Astrocyte of the spinal cord (primary cell): ENCODE results near the gene CCZ1.
"Not testable (repeated sequence)": the region's sequence is repeated elsewhere in the genome, so short reads cannot be mapped to it uniquely, and the experiment has no call there.

Experiments
- DNase-seq: peaks from one replicate; pipeline ENCODE4 v3.0.0; 2011; ENCODE audit warnings: low read depth, low spot score
- H3K4me3 ChIP-seq: 2 replicates; pipeline ENCODE4 v1.5.1; 2011; ENCODE audit warnings: low read depth, mild to moderate bottlenecking, low read length, moderate library complexity
- in situ Hi-C: cut with HindIII; loops from 2 replicates; pipeline ENCODE4 v1.10.0; 2017; ENCODE audit warnings: low sequenced_read_pairs
- TF ChIP-seq, protein P1 (sequence below): IDR thresholded peaks from 2 replicates; pipeline ENCODE4 v1.5.1; 2012; ENCODE audit warnings: low read depth, mild to moderate bottlenecking, low read length, inconsistent platforms

CCZ1 gene

DNA sequence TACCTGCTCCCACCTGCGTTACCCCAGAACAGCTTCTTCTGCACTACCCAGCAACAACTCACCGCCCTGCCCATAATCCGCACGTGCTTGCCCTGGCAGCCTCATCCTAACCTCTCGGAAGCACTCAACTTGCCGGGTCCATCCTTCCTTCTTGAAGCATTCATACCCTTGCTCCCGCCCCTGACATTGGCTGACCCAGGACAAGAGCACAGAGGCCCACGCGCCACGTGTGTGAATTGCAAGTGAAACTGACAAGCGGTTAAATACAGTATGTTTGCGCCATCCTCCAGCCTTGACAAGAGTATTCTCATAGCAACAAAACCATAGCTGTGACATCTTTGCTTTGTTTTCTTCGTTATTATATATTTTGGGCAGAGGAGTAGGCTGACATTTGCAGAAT is 28.8 kb upstream of the CCZ1 start:
- TF ChIP-seq, protein P1, sequence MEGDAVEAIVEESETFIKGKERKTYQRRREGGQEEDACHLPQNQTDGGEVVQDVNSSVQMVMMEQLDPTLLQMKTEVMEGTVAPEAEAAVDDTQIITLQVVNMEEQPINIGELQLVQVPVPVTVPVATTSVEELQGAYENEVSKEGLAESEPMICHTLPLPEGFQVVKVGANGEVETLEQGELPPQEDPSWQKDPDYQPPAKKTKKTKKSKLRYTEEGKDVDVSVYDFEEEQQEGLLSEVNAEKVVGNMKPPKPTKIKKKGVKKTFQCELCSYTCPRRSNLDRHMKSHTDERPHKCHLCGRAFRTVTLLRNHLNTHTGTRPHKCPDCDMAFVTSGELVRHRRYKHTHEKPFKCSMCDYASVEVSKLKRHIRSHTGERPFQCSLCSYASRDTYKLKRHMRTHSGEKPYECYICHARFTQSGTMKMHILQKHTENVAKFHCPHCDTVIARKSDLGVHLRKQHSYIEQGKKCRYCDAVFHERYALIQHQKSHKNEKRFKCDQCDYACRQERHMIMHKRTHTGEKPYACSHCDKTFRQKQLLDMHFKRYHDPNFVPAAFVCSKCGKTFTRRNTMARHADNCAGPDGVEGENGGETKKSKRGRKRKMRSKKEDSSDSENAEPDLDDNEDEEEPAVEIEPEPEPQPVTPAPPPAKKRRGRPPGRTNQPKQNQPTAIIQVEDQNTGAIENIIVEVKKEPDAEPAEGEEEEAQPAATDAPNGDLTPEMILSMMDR, result no peak
- in situ Hi-C loops, result no loop called here
- no peak for DNase-seq
- no peak overlapping the region for H3K4me3 ChIP-seq

DNA sequence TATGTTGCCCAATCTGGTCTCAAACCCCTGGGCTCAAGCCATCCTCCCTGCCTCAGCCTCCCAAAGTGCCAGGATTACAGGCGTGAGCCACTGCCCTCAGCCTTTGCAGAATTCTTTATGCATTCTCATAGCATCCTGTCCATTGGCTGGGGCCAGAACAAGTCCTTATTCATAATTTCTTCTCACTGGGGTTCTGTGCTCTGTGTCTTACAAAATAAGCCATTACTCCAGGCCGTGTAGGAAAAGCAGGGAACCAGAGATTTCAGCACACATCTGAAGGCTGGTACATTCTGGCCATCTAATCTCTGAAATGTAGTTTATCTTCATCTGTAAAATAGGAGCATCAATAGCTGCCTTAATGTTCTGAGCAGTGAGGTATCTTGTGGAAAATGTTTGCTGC is 28.2 kb upstream of the CCZ1 start:
- in situ Hi-C loops, result no loop called here
- no peak for DNase-seq
- TF ChIP-seq, protein P1, result no peak
- no peak overlapping the region for H3K4me3 ChIP-seq

DNA sequence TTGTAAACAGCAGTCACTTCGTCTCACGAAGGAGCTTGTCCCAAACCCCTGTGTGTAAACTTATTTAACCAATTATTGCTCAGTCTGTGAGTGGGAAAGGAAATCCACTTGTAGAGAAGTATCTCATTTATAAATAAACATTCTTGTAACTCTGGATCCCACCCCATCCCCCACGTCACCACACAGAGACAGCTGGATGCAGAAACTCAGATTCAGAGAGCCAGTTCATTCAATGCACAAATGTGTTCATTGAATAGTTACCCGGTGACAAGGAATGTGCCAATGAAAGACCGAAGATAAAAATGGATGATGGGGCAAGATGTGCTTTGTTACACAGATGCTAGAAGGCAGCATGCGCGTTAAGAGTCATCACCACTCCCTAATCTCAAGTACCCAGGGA is 26.2 kb upstream of the CCZ1 start:
- TF ChIP-seq, protein P1, result no peak
- DNase-seq, result no peak
- no peak overlapping the region for H3K4me3 ChIP-seq
- in situ Hi-C loops, result no loop called here

DNA sequence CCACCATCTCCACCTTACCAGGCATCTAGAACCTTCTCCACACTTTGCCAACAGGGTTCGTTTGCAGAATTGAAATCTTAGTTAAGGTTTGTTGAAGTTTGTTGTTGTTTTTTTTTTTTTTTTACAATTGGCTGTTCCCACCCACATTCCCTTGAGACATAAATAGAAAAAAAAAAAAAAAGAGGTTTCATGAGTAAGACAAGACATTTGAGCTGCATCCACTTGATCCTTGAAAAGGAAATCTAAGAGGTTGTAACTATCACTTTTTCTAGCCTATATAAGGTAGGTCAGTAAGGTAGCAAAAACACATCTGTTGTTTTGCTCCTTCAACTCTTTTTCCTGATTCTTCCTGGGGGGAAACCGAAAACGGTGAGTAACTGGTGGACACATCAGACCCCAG is 18.9 kb upstream of the CCZ1 start:
- DNase-seq, in situ Hi-C loops, H3K4me3 ChIP-seq: not testable (repeated sequence)

DNA sequence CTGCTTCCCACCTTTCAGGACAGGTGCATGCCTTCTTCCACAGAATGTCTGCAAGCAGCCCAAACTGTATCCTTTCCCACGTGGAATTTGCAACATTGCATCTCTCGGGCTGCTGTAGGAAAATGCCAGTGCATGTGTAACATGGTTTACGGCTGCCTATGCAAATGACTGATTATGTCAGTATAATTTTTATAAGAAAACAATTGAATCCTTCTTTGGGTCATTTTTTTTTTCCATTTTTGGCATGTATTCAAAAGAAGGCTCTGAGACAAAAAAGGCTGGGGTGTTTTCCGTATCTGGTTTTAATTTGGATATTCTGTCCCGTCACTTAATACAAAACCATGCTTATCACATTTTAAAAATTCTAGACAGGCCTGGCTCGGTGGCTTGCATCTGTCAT is 18.4 kb upstream of the CCZ1 start:
- H3K4me3 ChIP-seq, in situ Hi-C loops: not testable (repeated sequence)

DNA sequence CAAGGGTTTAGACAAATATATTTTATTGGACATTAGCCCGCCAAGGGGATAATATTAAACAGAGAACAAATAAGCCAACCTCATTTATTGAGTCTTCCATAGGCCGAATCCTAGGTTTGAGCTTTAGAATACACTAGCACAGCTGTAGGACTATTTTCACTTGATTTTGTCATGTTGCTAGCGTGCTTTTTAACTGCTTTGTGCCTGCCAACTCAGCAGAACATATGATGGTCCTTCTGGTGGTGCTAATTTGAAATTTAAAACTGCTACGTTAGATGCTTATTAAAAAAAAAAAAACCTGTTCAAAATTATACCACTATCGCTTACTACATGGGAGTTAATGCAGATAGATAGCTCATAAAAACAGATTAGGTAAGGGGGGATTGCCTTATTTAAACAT is 14.1 kb upstream of the CCZ1 start:
- DNase-seq, in situ Hi-C loops, H3K4me3 ChIP-seq: not testable (repeated sequence)

More for the DNA sequence above, 18.4 kb upstream of the CCZ1 start:
- not testable (repeated sequence) for DNase-seq

DNA sequence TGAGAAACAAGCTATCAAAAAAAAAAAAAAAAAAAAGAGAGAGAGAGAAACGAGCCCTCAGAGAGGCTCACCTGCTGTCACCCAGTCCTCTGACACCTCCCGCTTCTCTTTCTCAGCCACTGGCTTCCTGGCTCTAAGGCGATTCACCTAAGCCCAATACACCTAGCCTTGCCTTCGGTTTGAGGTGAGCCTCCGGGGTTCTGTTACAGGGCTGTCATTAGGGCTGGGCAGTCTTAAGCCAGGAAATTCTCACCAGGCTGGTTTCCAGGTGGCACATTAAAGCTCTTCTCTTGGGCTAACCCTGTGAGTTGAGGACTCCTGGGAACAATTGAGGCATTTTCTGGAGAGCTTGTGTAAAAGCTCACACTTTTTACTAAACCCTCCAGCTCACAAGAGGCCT is 10.5 kb upstream of the CCZ1 start:
- DNase-seq, in situ Hi-C loops, H3K4me3 ChIP-seq: not testable (repeated sequence)

DNA sequence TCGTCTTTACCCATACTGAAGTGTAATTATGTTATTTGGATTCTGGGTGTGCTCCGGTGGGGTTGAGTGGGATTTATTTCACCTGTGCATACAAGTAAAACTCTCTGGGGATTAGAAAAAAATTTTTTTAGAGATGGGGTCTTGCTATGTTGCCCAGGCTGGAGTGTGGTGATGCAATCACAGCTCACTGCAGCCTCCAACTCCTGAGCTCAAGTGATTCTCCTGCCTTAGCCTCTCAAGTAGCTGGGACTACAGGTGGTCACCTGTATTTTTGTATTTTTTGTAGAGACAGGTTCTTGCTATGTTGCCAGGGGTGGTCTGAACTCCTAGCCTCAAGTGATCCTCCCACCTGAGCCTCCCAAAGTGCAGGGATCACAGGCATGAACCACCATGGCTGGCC is 8.3 kb upstream of the CCZ1 start:
- in situ Hi-C loops, DNase-seq, H3K4me3 ChIP-seq: not testable (repeated sequence)

DNA sequence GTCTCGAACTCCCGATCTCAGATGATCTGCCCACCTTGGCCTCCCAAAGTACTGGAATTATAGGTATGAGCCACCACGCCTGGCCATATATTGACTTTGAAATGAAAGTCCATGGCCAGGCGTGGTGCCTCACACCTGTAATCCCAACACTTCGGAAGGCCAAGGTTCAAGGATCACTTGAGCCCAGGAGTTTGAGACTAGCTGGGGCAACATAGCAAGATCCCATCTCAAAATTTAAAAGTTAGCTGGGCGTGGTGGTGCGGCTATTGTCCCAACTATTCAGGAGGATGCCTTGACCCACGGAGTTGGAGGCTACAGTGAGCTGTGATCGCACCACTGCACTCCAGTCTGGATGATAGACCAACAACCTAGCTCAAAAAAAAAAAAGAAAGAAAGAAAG is 6.0 kb upstream of the CCZ1 start:
- TF ChIP-seq, protein P1, result no peak
- in situ Hi-C loops, result no loop called here
- H3K4me3 ChIP-seq, result no peak overlapping the region
- DNase-seq, result no peak

DNA sequence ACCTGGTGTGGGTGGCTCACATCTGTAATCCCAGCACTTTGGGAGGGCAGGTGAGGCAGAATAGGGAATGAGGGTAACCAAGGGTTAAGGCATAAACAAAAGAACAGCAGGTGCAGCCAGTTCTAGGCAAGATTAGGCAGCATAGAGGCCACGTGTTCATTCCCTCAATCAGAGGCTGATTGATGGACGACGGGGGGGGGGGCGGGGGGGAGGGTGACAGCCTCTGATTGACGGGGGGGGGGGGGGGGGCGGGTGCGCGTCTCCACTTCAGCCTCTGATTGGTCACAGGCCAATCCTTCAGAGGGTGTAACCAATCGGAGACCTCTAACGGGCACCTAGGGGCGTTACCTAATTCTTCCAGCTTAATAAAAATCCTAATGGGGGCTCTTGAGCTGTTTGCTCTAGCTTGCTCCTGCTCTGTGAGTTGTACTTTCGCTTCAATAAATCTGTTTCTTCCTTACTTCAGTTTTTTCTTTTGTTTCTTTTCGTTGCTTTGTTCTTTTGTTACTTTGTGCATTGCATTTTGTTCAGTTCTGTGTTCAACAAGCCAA is 1.1 kb upstream of the CCZ1 start:
- DNase-seq, H3K4me3 ChIP-seq, in situ Hi-C loops: not testable (repeated sequence)

DNA sequence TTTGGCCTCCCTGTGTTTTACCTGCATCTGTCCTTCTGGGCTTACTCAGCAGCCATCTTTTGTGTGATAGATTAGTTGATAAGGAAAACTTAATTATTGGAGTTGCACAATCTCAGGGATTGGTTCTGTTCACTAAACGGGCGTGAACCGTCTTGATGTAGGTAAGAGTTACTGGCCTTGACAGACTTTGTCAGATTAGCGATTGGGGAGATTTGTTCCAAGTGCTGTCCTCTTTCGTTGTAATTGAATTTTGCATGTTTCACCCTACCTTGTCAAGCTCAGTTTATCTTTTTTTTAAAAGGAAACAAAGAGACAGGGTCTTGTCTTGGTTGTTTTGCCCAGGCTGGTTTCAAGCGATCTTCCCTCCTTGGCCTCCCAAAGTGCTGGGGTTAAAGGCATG is 4.5 kb downstream of the CCZ1 start:
- H3K4me3 ChIP-seq, in situ Hi-C loops, DNase-seq: not testable (repeated sequence)

DNA sequence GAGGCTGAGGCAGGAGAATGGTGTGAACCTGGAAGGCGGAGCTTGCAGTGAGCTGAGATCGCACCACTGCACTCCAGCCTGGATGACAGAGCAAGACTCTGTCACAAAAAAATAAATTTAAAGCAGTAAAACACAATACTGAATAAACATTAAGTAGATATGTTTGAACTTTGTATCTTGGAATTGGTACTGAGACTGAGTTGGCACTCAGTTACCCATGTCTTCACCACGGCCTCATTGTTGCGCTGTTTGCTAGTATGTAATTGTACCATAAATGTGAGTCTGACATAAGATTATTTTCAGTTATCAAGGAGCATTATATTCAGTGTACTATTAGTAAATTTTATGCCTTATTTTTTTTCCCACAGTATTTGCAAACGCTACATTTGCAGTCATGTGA is 6.2 kb downstream of the CCZ1 start:
- DNase-seq, H3K4me3 ChIP-seq, in situ Hi-C loops: not testable (repeated sequence)

DNA sequence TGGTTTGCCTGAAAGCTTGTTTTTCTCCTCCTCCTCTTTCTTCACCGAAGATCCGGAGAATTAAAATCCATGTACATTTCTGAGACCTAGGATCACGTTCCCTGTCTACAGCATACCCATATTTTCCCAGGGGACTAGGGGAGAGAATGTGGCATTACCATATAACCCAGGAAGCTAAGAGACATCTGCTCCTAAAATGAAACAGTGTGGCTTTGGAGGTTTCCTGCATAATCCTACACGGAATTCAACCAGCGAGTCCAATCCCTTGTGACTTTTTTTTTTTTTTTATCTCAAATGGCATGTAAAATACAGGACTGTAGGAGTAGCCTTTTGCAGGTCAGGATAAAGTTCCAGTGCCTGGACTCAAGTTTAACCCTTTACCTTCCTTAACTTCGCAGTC is 10.3 kb downstream of the CCZ1 start:
- in situ Hi-C loops, H3K4me3 ChIP-seq, DNase-seq: not testable (repeated sequence)

DNA sequence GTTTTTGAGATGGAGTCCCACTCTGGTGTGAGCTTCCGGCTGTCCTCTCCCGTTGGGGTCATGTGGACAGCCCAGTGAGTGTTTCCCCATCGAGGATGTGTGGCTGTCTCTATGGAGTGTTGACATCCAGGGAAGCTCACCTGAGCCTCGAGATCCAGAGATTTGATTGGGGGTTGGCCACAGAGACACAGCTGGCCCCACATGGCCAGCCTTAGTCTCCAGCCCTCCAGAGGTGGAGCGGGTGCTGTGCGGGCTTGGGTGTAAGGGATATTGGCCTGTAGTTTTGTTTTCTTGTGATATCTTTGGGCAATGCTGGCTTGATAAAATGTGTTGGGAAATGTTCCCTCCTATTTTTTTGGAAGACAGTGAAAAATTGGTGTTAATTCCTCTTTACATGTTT is 18.0 kb downstream of the CCZ1 start:
- DNase-seq, in situ Hi-C loops, H3K4me3 ChIP-seq: not testable (repeated sequence)
